K562 (cell line): ENCODE measurements around the gene TTC24. TPM values are rescaled to one million over a fixed set of nuclear protein-coding genes. Genes with fewer than 3 reads are reported as not detected.
A peak's percentile ranks its signal among the peaks of the same experiment; 100 is the strongest.

Experiments
- ATAC-seq: fragments of 200-7000 bp; cut with Tn5 transposase; 3 replicates; pipeline ENCODE4 v1.9.1; 2020; ENCODE audit warnings: moderate library complexity
- BruUV-seq: library from RNA; stranded (reverse); fragments of 400-500 nt; replicated peaks from 2 replicates; lab custom pipeline; 2021; lab: Mats Ljungman, UMichigan
- CTCF ChIA-PET: fragments of 300-600 bp; formaldehyde crosslinking; extraction: SDS; loops from one replicate; lab custom pipeline; 2021; ENCODE audit warnings: low intra/inter-chr PET ratio; lab: Yijun Ruan, JAX
- POLR2A ChIA-PET: fragments of 300-600, 350-650 bp; sonication (Branson Sonifier 250); formaldehyde crosslinking; extraction: SDS; loops from one replicate; lab custom pipeline; 2021; ENCODE audit warnings: antibody characterized with exemption, inconsistent platforms; lab: Yijun Ruan, JAX
- DNase-seq, 4 experiments: peaks; one replicate each; pipeline versions ENCODE4 v3.0.0 to v3.0.0-alpha.2; 2011 to 2018; ENCODE audit warnings: low spot score in 3 of 4, mixed read lengths in 3 of 4; ENCODE audit errors: extremely low read depth in 1 of 4
- FAIRE-seq: peaks from 2 replicates; lab custom pipeline; 2011; peaks lifted over from hg19 to GRCh38; lab: Jason Lieb, UNC
- H2AFZ ChIP-seq: 2 replicates; pipeline ENCODE4 v1.6.0; 2011; ENCODE audit warnings: low read depth, low read length, control low read depth, inconsistent platforms
- H3K27ac ChIP-seq: fragments of 200-600 bp; 3 replicates; pipeline ENCODE4 v1.8.0; 2011; ENCODE audit warnings: low read depth, mild to moderate bottlenecking, control low read depth, inconsistent platforms, low read length, moderate library complexity, mixed read lengths; ENCODE audit errors: extremely low read depth
- H3K27me3 ChIP-seq, 2 experiments: fragments of 300-600 bp in 1 of 2; 2 replicates in 1 of 2; 3 replicates in 1 of 2; pipeline versions ENCODE4 v1.6.0 to v1.8.0; 2011; ENCODE audit warnings: inconsistent platforms in 2 of 2, low read length in 2 of 2, mild to moderate bottlenecking in 1 of 2, mixed read lengths in 1 of 2, moderate library complexity in 1 of 2; ENCODE audit not compliant: control insufficient read depth in 2 of 2, insufficient read depth in 2 of 2
- H3K36me3 ChIP-seq: fragments of 300-600 bp; 3 replicates; pipeline ENCODE4 v1.8.0; 2011; ENCODE audit warnings: mild to moderate bottlenecking, low read length, inconsistent platforms; ENCODE audit not compliant: control insufficient read depth, insufficient read depth
- H3K4me1 ChIP-seq, 2 experiments: fragments of 200-600 bp in 1 of 2; replicated peaks in 1 of 2; 2 replicates in 1 of 2; 3 replicates in 1 of 2; pipeline versions ENCODE4 v1.5.1 to v1.8.0; 2011; ENCODE audit warnings: inconsistent platforms in 2 of 2, low read length in 2 of 2, mild to moderate bottlenecking in 1 of 2, mixed read lengths in 1 of 2, moderate library complexity in 1 of 2; ENCODE audit not compliant: control insufficient read depth in 2 of 2, insufficient read depth in 2 of 2
- H3K4me2 ChIP-seq: 2 replicates; pipeline ENCODE4 v1.6.1; 2011; ENCODE audit warnings: low read length, control low read depth, inconsistent platforms, mixed read lengths; ENCODE audit not compliant: insufficient read depth
- H3K4me3 ChIP-seq: fragments of 200-600 bp; sonication (generic), shearing (Covaris generic); 2 replicates; pipeline ENCODE4 v1.5.1; 2016; ENCODE audit warnings: control low read depth, inconsistent platforms
- H3K79me2 ChIP-seq: fragments of 200-600 bp; 3 replicates; pipeline ENCODE4 v1.8.0; 2011; ENCODE audit warnings: low read length, inconsistent platforms; ENCODE audit not compliant: control insufficient read depth, insufficient read depth
- H3K9ac ChIP-seq, 2 experiments: 2 replicates each; pipeline versions ENCODE4 v1.6.0 to v1.6.1; 2011; ENCODE audit warnings: low read depth in 2 of 2, low read length in 2 of 2, control low read depth in 1 of 2, inconsistent platforms in 1 of 2, mild to moderate bottlenecking in 1 of 2, mixed read lengths in 1 of 2; ENCODE audit not compliant: insufficient read depth in 1 of 2
- H3K9me1 ChIP-seq: one replicate; pipeline ENCODE4 v1.6.0; 2011; ENCODE audit warnings: inconsistent platforms, mild to moderate bottlenecking, low read length, moderate library complexity; ENCODE audit not compliant: control insufficient read depth, insufficient read depth
- H3K9me3 ChIP-seq: replicated peaks from 2 replicates; pipeline ENCODE4 v1.5.1; 2011; ENCODE audit warnings: low read depth, low read length, inconsistent platforms; ENCODE audit not compliant: control insufficient read depth, insufficient read depth
- H4K20me1 ChIP-seq: replicated peaks from 2 replicates; pipeline ENCODE4 v1.6.1; 2011; ENCODE audit warnings: low read length, inconsistent platforms, mixed read lengths; ENCODE audit not compliant: control insufficient read depth, insufficient read depth
- ARHGAP35 ChIP-seq: fragments of 450-650 bp; IDR thresholded peaks from 2 replicates; pipeline ENCODE4 v1.6.1; 2018; ENCODE audit not compliant: partially characterized antibody
- ETV5 ChIP-seq: sonication (generic); formaldehyde crosslinking; IDR thresholded peaks from 2 replicates; pipeline ENCODE4 v1.4.0; 2020; ENCODE audit warnings: low read depth, mild to moderate bottlenecking, missing genetic modification reagents
- EWSR1 ChIP-seq: fragments of 450-650 bp; IDR thresholded peaks from 2 replicates; pipeline ENCODE4 v1.6.1; 2018; ENCODE audit warnings: borderline replicate concordance, mild to moderate bottlenecking, low read depth, moderate library complexity; ENCODE audit not compliant: partially characterized antibody
- KAT7 ChIP-seq: sonication (generic); formaldehyde crosslinking; IDR thresholded peaks from 2 replicates; pipeline ENCODE4 v1.8.0; 2022; ENCODE audit warnings: missing genetic modification reagents, mild to moderate bottlenecking, borderline replicate concordance
- RHOXF2B ChIP-seq: fragments of 250-450 bp; sonication (Bioruptor Pico); conservative IDR thresholded peaks from 2 replicates; pipeline ENCODE4 v1.5.1; 2021
- TGIF2 ChIP-seq: sonication (generic); formaldehyde crosslinking; IDR thresholded peaks from 2 replicates; pipeline ENCODE4 v1.8.1; 2022; ENCODE audit warnings: mild to moderate bottlenecking, missing genetic modification reagents, moderate library complexity
- ZNF431 ChIP-seq: sonication (generic); formaldehyde crosslinking; IDR thresholded peaks from 2 replicates; pipeline ENCODE4 v1.8.0; 2022; ENCODE audit warnings: mild to moderate bottlenecking, missing genetic modification reagents
- ZNF551 ChIP-seq: fragments of 250-450 bp; sonication (Bioruptor Pico); IDR thresholded peaks from 2 replicates; pipeline ENCODE4 v1.5.0; 2021; ENCODE audit warnings: mild to moderate bottlenecking, moderate library complexity
- ZNF830 ChIP-seq: fragments of 250-450 bp; sonication (Bioruptor Pico); IDR thresholded peaks from 2 replicates; pipeline ENCODE4 v1.5.0; 2021; ENCODE audit warnings: mild to moderate bottlenecking
- WGBS: fragments of 100-300 bp; shearing (Covaris generic); methylation state at CpG from one replicate; pipeline ENCODE4 v1.1.6; 2016; ENCODE audit warnings: low coverage, mixed read lengths; ENCODE audit not compliant: insufficient coverage; ENCODE audit errors: missing lambda C conversion rate; 5-methylcytosine and 5-hydroxymethylcytosine counted together
- in situ Hi-C: fragments of 300-500 bp; cut with MboI; formaldehyde crosslinking; loops from 4 replicates; pipeline ENCODE4 v1.15.0; 2018; ENCODE audit warnings: inconsistent platforms, mixed read lengths
- intact Hi-C: fragments of 100-400 bp; cut with micrococcal nuclease; formaldehyde crosslinking; loops from 2 replicates; pipeline ENCODE4 v1.14.2; 2022
- polyA plus RNA-seq, 8 experiments: library from polyadenylated mRNA; depleted of rRNA in 4 of 8; stranded (reverse) in 5 of 8; unstranded in 3 of 8; fragments of >200 nt; fragmentation: Nextera tagmentation in 2 of 8; fragmentation: Illumina TruSeq in 1 of 8; extraction: Ambion mirVana in 2 of 8; extraction: Trizol in 1 of 8; gene quantifications; 2 replicates each; pipeline versions ENCODE4 v1.2.1 to v1.2.3, GENCODE V29; 2011 to 2014; ENCODE audit warnings: inconsistent platforms in 1 of 8, missing spikeins in 1 of 8
- total RNA-seq, 7 experiments: library from RNA; depleted of rRNA in 6 of 7; stranded (reverse); fragments of >200 nt in 6 of 7; fragmentation: Illumina TruSeq in 2 of 7; extraction: Trizol in 2 of 7; gene quantifications; 2 replicates each; pipeline versions ENCODE4 v1.2.1 to v1.2.3, GENCODE V29; 2011 to 2021; ENCODE audit warnings: low replicate concordance in 1 of 7
- TF ChIP-seq, protein P1 (sequence below): fragments of 200-800 bp; sonication (Bioruptor generic); IDR thresholded peaks from 2 replicates; pipeline ENCODE4 v1.6.1; 2017; ENCODE audit warnings: missing genetic modification characterization, missing compliant biosample characterization
- TF ChIP-seq, protein P2 (sequence below), 2 experiments: fragments of 250-450 bp in 1 of 2; fragments of 450-650 bp in 1 of 2; sonication (Bioruptor Pico) in 1 of 2; IDR thresholded peaks; 2 replicates each; pipeline versions ENCODE4 v1.6.1 to v1.8.0; 2016 to 2021; ENCODE audit warnings: mild to moderate bottlenecking in 2 of 2, moderate library complexity in 2 of 2, missing compliant biosample characterization in 1 of 2, missing genetic modification characterization in 1 of 2
- TF ChIP-seq, protein P3 (sequence below): sonication (generic); formaldehyde crosslinking; IDR thresholded peaks from 2 replicates; pipeline ENCODE4 v1.8.1; 2023; ENCODE audit warnings: mild to moderate bottlenecking, missing genetic modification reagents

TTC24 gene
- total and polyA plus RNA-seq, 9 of the 15 experiments (the other 6 are each of a cell fraction or from before 2014, with no cell fraction given): not detected

DNA sequence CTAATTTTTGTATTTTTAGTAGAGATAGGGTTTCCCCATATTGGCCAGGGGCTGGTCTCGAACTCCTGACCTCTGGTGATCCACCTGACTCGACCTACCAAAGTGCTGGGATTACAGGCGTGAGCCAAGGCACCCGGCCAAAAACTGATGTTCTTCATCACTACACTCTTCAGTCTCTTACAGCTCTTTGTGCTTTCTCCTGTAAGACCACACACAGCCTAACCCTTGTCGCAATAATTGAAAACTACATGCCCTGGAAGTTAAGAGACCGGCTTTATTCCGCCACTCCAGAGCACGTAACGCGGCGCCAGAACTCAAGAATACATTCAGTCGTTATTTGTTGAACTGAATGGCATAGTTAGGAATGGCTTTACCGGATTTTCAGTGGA, 21.2 kb downstream of the TTC24 start:
- intact Hi-C loops (no loop called here), in situ Hi-C loops (loop anchor here (5.0 kb wide), 2 partner anchors 143 to 213 kb away; no protein-coding TSS in a partner anchor)
- Histone ChIP-seq H3K4me3 (peak overlapping the region; percentile 81), H3K4me1 (peaks cover 12% of the 10 kb centered on the region in 2 experiments; a peak in 4 of 5 replicates), H3K4me2 (peak overlapping the region; percentile 97), H2AFZ (peak overlapping the region; percentile 100), H3K9me1 (no peaks in the 10 kb centered on the region), H3K9ac (peak overlapping the region; percentile 86 to 93), H3K9me3 (no peaks in the 10 kb centered on the region), H3K36me3 (peaks cover 41% of the 10 kb centered on the region), H3K27ac (peak overlapping the region; percentile 80), H3K79me2 (peaks cover 46% of the 10 kb centered on the region), H3K27me3 (no peaks in the 10 kb centered on the region), H4K20me1 (no peaks in the 10 kb centered on the region)
- ChIA-PET CTCF (interaction anchor here (0.6 to 1.2 kb wide), 2 partner anchors 17 to 149 kb away, joined by 4 to 6 read pairs; no protein-coding TSS in a partner anchor), POLR2A (interaction anchor here (3.2 kb wide), 1 partner anchor 10 kb away, joined by 16 read pairs; the partner anchor contains the start of gene NAXE)
- 0% methylated on average over 13 of the region's 13 CpGs for WGBS
- DNase-seq (no peak), ATAC-seq (peak; percentile 8), FAIRE-seq (peak; percentile 44)
- TSS peak; percentile 65 for BruUV-seq
- no peak for TF ChIP-seq ZNF830 (CRISPR knock-in tag)
- TF ChIP-seq, protein P1, sequence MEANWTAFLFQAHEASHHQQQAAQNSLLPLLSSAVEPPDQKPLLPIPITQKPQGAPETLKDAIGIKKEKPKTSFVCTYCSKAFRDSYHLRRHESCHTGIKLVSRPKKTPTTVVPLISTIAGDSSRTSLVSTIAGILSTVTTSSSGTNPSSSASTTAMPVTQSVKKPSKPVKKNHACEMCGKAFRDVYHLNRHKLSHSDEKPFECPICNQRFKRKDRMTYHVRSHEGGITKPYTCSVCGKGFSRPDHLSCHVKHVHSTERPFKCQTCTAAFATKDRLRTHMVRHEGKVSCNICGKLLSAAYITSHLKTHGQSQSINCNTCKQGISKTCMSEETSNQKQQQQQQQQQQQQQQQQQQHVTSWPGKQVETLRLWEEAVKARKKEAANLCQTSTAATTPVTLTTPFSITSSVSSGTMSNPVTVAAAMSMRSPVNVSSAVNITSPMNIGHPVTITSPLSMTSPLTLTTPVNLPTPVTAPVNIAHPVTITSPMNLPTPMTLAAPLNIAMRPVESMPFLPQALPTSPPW (CRISPR knock-in tag): no peak
- TF ChIP-seq KAT7 (CRISPR knock-in tag): no peak
- TF ChIP-seq, protein P2, sequence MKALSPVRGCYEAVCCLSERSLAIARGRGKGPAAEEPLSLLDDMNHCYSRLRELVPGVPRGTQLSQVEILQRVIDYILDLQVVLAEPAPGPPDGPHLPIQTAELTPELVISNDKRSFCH (CRISPR knock-in tag; IDR thresholded peaks at IDR 0.05): no peak
- TF ChIP-seq, protein P2 (tag; IDR thresholded peaks at IDR 0.05): no peak
- TF ChIP-seq TGIF2 (CRISPR knock-in tag): no peak
- no peak for TF ChIP-seq ZNF431 (CRISPR knock-in tag)
- TF ChIP-seq ZNF551 (CRISPR knock-in tag): no peak
- no peak for TF ChIP-seq ARHGAP35
- no peak for TF ChIP-seq EWSR1
- TF ChIP-seq RHOXF2B: no peak
- TF ChIP-seq, protein P3, sequence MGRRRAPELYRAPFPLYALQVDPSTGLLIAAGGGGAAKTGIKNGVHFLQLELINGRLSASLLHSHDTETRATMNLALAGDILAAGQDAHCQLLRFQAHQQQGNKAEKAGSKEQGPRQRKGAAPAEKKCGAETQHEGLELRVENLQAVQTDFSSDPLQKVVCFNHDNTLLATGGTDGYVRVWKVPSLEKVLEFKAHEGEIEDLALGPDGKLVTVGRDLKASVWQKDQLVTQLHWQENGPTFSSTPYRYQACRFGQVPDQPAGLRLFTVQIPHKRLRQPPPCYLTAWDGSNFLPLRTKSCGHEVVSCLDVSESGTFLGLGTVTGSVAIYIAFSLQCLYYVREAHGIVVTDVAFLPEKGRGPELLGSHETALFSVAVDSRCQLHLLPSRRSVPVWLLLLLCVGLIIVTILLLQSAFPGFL: no peak
- no peak for TF ChIP-seq ETV5 (CRISPR knock-in tag)
